PC-9 (cell line): ENCODE measurements around the gene CDX1. TPM values are rescaled to one million over a fixed set of nuclear protein-coding genes. Genes with fewer than 3 reads are reported as not detected.

Source experiments
- BruUV-seq: library from RNA; stranded (reverse); fragments of 400-500 nt; replicated peaks from 2 replicates; lab custom pipeline; 2021; lab: Mats Ljungman, UMichigan
- CTCF ChIA-PET: fragments of 300-600 bp; sonication (Branson Sonifier 250); formaldehyde crosslinking; loops from one replicate; lab custom pipeline; 2022; ENCODE audit warnings: antibody characterized with exemption; lab: Charles Lee
- POLR2A ChIA-PET: fragments of 300-600 bp; sonication (Branson Sonifier 250); formaldehyde crosslinking; loops from one replicate; lab custom pipeline; 2022; ENCODE audit warnings: antibody characterized with exemption; ENCODE audit not compliant: unreplicated experiment; lab: Charles Lee
- DNase-seq, 2 experiments: peaks; one replicate each; pipeline versions ENCODE4 v3.0.0 to v3.0.0-alpha.2; 2015 to 2022; ENCODE audit warnings: mixed read lengths in 1 of 2
- H2AFZ ChIP-seq: fragments of 200-600 bp; sonication (generic); 2 replicates; pipeline ENCODE4 v1.8.1; 2017; ENCODE audit warnings: antibody characterized with exemption
- H3F3A ChIP-seq: fragments of 200-600 bp; sonication (generic); 2 replicates; pipeline ENCODE4 v1.8.1; 2017; ENCODE audit warnings: antibody characterized with exemption, mild to moderate bottlenecking, low read depth; ENCODE audit not compliant: insufficient read depth
- H3K27ac ChIP-seq: fragments of 200-600 bp; sonication (generic); 2 replicates; pipeline ENCODE4 v1.6.1; 2016; ENCODE audit warnings: mixed run types
- H3K27me3 ChIP-seq: fragments of 200-600 bp; sonication (generic); 2 replicates; pipeline ENCODE4 v1.6.1; 2016; ENCODE audit warnings: low read depth, mixed run types; ENCODE audit not compliant: insufficient read depth
- H3K36me3 ChIP-seq: fragments of 200-600 bp; sonication (generic); 2 replicates; pipeline ENCODE4 v1.6.1; 2016; ENCODE audit warnings: low read depth, mixed run types
- H3K4me1 ChIP-seq: fragments of 200-600 bp; sonication (generic); replicated peaks from 2 replicates; pipeline ENCODE4 v1.6.1; 2016; ENCODE audit warnings: mixed run types; ENCODE audit not compliant: insufficient read depth
- H3K4me2 ChIP-seq: fragments of 200-600 bp; sonication (generic); 2 replicates; pipeline ENCODE4 v1.6.1; 2017; ENCODE audit warnings: mixed run types
- H3K4me3 ChIP-seq: fragments of 200-600 bp; sonication (generic); 2 replicates; pipeline ENCODE4 v1.6.1; 2016; ENCODE audit warnings: mixed run types
- H3K79me2 ChIP-seq: fragments of 200-600 bp; sonication (generic); 2 replicates; pipeline ENCODE4 v1.6.1; 2017; ENCODE audit warnings: low read depth, mixed run types
- H3K9me2 ChIP-seq: fragments of 200-600 bp; sonication (generic); 2 replicates; pipeline ENCODE4 v1.8.1; 2017; ENCODE audit warnings: mild to moderate bottlenecking; ENCODE audit not compliant: insufficient read depth
- H3K9me3 ChIP-seq: fragments of 200-600 bp; sonication (generic); 2 replicates; pipeline ENCODE4 v1.8.1; 2016; ENCODE audit warnings: low read depth; ENCODE audit not compliant: insufficient read depth
- H4K20me1 ChIP-seq: fragments of 200-600 bp; sonication (generic); 2 replicates; pipeline ENCODE4 v1.8.1; 2017; ENCODE audit not compliant: insufficient read depth
- EZH2 ChIP-seq: fragments of 200-600 bp; sonication (generic); IDR thresholded peaks from 2 replicates; pipeline ENCODE4 v1.8.0; 2017; ENCODE audit warnings: antibody characterized with exemption, low read depth
- intact Hi-C: fragments of 100-400 bp; cut with micrococcal nuclease; formaldehyde crosslinking; loops from one replicate; pipeline ENCODE4 v1.10.0; 2022; ENCODE audit not compliant: unreplicated experiment
- total RNA-seq: library from RNA; stranded (reverse); gene quantifications from 2 replicates; pipeline ENCODE4 v1.2.3, GENCODE V29; 2021
- TF ChIP-seq, protein P1 (sequence below): fragments of 200-600 bp; sonication (generic); conservative IDR thresholded peaks from 2 replicates; pipeline ENCODE4 v1.6.1; 2017; ENCODE audit warnings: mixed run types, antibody characterized with exemption, mild to moderate bottlenecking, moderate library complexity

CDX1 gene
- total RNA-seq, 1 experiment from 2014 or later: not detected

GRCh38 chr5:150175076-150175475 lies 8.5 kb downstream of the CDX1 start:
- no peaks in the 10 kb centered on the region for H3K36me3 ChIP-seq
- H2AFZ ChIP-seq: no peak overlapping the region
- H3K27me3 ChIP-seq: 0 out of 2 replicates have a peak, but pooled peaks cover 4% of the 10 kb centered on the region
- intact Hi-C loops: no loop called here
- H3K4me3 ChIP-seq: no peak overlapping the region
- no peaks in the 10 kb centered on the region for H3F3A ChIP-seq
- no peaks in the 10 kb centered on the region for H3K9me2 ChIP-seq
- no peaks in the 10 kb centered on the region for H4K20me1 ChIP-seq
- no peak overlapping the region for H3K4me2 ChIP-seq
- CTCF ChIA-PET: interaction anchor here (0.6 kb wide), 1 partner anchor 431 kb away, joined by 3 read pairs; no protein-coding TSS in a partner anchor
- TF ChIP-seq, protein P1, sequence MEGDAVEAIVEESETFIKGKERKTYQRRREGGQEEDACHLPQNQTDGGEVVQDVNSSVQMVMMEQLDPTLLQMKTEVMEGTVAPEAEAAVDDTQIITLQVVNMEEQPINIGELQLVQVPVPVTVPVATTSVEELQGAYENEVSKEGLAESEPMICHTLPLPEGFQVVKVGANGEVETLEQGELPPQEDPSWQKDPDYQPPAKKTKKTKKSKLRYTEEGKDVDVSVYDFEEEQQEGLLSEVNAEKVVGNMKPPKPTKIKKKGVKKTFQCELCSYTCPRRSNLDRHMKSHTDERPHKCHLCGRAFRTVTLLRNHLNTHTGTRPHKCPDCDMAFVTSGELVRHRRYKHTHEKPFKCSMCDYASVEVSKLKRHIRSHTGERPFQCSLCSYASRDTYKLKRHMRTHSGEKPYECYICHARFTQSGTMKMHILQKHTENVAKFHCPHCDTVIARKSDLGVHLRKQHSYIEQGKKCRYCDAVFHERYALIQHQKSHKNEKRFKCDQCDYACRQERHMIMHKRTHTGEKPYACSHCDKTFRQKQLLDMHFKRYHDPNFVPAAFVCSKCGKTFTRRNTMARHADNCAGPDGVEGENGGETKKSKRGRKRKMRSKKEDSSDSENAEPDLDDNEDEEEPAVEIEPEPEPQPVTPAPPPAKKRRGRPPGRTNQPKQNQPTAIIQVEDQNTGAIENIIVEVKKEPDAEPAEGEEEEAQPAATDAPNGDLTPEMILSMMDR: no peak
- no peak for TF ChIP-seq EZH2
- no peak overlapping the region for H3K27ac ChIP-seq
- DNase-seq: no peak
- H3K79me2 ChIP-seq: no peaks in the 10 kb centered on the region
- POLR2A ChIA-PET: no interaction called here
- H3K9me3 ChIP-seq: no peaks in the 10 kb centered on the region
- no peaks in the 10 kb centered on the region for H3K4me1 ChIP-seq
- no TSS peak for BruUV-seq

- ChIA-PET CTCF (interaction anchor here (0.6 to 0.7 kb wide), 3 partner anchors 170 to 749 kb away, joined by 3 read pairs; no protein-coding TSS in a partner anchor), POLR2A (no interaction called here)
- Histone ChIP-seq H3K79me2 (no peaks in the 10 kb centered on the region), H3K4me1 (no peaks in the 10 kb centered on the region), H3K27me3 (no peaks in the 10 kb centered on the region), H4K20me1 (no peaks in the 10 kb centered on the region), H2AFZ (no peak overlapping the region), H3K4me3 (no peak overlapping the region), H3K9me2 (no peaks in the 10 kb centered on the region), H3K9me3 (no peaks in the 10 kb centered on the region), H3K27ac (no peak overlapping the region), H3K4me2 (no peak overlapping the region), H3F3A (no peaks in the 10 kb centered on the region), H3K36me3 (no peaks in the 10 kb centered on the region)
- DNase-seq: peak in 1 of 2 experiments; percentile 20
- intact Hi-C loops: no loop called here
- BruUV-seq: no TSS peak
- TF ChIP-seq, protein P1: peak; percentile 54; the same call in 1 of the 2 replicates
- TF ChIP-seq EZH2: no peak
Measured at GRCh38 chr5:150175536-150175935, 9.0 kb downstream of the CDX1 start.

DNA sequence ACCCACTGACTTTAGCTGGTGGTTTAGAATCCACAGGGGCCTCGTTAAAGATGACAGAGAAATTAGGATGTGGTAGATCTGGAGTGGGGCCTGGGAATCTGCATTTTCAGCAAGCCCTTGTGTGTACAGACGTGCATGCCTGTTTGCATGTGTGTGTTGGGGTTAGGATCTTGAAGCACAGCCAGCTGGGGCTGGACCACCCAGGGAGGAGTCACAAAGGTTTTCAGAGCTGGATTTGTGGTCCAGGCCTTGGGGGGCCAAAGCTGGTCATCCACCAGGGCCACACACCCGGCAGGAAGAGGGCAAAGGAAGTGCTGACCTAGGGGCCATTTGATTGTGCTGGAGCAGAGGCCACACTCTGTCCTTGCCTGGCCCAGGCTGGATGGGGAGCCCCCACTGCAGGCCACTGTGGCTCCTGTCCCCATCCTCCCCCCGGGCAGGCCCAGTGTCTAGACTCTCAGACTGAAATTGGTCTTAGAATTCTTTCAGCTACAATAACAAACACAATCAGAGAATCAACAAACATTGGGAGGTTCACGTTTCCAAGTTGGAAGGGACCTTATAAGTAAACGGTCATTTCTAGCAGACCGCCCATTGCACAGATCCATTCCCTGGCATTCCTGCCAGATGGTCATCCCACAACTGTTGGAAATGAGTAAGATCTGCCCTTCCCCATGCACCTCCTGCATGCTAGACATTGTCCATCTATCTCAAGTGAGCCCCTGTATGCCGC lies 10.3 kb downstream of the CDX1 start:
- Histone ChIP-seq H3K79me2 (no peaks in the 10 kb centered on the region), H3F3A (no peaks in the 10 kb centered on the region), H3K4me3 (no peak overlapping the region), H3K36me3 (no peaks in the 10 kb centered on the region), H4K20me1 (no peaks in the 10 kb centered on the region), H3K4me1 (no peaks in the 10 kb centered on the region), H3K27ac (no peak overlapping the region), H3K9me2 (no peaks in the 10 kb centered on the region), H3K4me2 (no peak overlapping the region), H2AFZ (no peak overlapping the region), H3K27me3 (no peaks in the 10 kb centered on the region), H3K9me3 (no peaks in the 10 kb centered on the region)
- ChIA-PET CTCF (interaction anchor here (0.5 kb wide), 1 partner anchor 543 kb away, joined by 3 read pairs; no protein-coding TSS in a partner anchor), POLR2A (no interaction called here)
- TF ChIP-seq EZH2: no peak
- TF ChIP-seq, protein P1: no peak
- no peak for DNase-seq
- no TSS peak for BruUV-seq
- intact Hi-C loops: no loop called here
